Activated CD4-positive, alpha-beta T cell treated with anti-CD3 and anti-CD28 coated beads for 36 hours (primary cell): ENCODE results near the gene TMEM223. TPM values are rescaled to one million over a fixed set of nuclear protein-coding genes. Genes with fewer than 3 reads are reported as not detected.
A peak's percentile ranks its signal among the peaks of the same experiment; 100 is the strongest.
"Not testable (repeated sequence)": the region's sequence is repeated elsewhere in the genome, so short reads cannot be mapped to it uniquely, and the experiment has no call there.

Experiments used
- ATAC-seq: fragments of 200-7000 bp; cut with Tn5 transposase; one replicate; pipeline ENCODE4 v1.10.0; 2021; ENCODE audit warnings: mild to moderate bottlenecking, moderate library complexity
- CTCF ChIA-PET: fragments of 350-600 bp; sonication (Branson Sonifier 250); formaldehyde crosslinking; loops from one replicate; lab custom pipeline; 2021; ENCODE audit warnings: antibody characterized with exemption; lab: Charles Lee
- POLR2A ChIA-PET: fragments of 350-600 bp; sonication (Branson Sonifier 250); formaldehyde crosslinking; loops from one replicate; lab custom pipeline; 2021; ENCODE audit warnings: antibody characterized with exemption, inconsistent platforms; lab: Charles Lee
- DNase-seq: peaks from one replicate; pipeline ENCODE4 v3.0.0-alpha.2; 2020
- H3K27ac Mint-ChIP-seq: one replicate; pipeline ENCODE4 v1.8.0; 2021; ENCODE audit warnings: mixed read lengths
- H3K27me3 Mint-ChIP-seq: one replicate; pipeline ENCODE4 v1.8.0; 2021; ENCODE audit warnings: mixed read lengths
- H3K36me3 Mint-ChIP-seq: one replicate; pipeline ENCODE4 v1.8.0; 2021; ENCODE audit warnings: low read depth, mixed read lengths
- H3K4me1 Mint-ChIP-seq: one replicate; pipeline ENCODE4 v1.8.0; 2021; ENCODE audit warnings: mixed read lengths
- H3K4me3 Mint-ChIP-seq: one replicate; pipeline ENCODE4 v1.8.0; 2021; ENCODE audit warnings: mild to moderate bottlenecking, moderate library complexity, mixed read lengths
- H3K9me3 Mint-ChIP-seq: one replicate; pipeline ENCODE4 v1.8.0; 2021; ENCODE audit warnings: low read depth, mixed read lengths
- intact Hi-C, 2 experiments: fragments of 100-400 bp; cut with DNase I in 1 of 2; cut with micrococcal nuclease in 1 of 2; formaldehyde crosslinking; loops; one replicate each; pipeline versions ENCODE4 v1.14.2 to v1.15.1; 2022 to 2024; cut with DNase I, micrococcal nuclease
- total RNA-seq, 2 experiments: library from RNA; stranded (reverse); gene quantifications; one replicate each; pipeline ENCODE4 v1.2.3, GENCODE V29; 2021

The TMEM223 gene, protein sequence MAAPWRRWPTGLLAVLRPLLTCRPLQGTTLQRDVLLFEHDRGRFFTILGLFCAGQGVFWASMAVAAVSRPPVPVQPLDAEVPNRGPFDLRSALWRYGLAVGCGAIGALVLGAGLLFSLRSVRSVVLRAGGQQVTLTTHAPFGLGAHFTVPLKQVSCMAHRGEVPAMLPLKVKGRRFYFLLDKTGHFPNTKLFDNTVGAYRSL
- 10 to 100 TPM; 11.1 to 12.6 TPM for total RNA-seq

DNA sequence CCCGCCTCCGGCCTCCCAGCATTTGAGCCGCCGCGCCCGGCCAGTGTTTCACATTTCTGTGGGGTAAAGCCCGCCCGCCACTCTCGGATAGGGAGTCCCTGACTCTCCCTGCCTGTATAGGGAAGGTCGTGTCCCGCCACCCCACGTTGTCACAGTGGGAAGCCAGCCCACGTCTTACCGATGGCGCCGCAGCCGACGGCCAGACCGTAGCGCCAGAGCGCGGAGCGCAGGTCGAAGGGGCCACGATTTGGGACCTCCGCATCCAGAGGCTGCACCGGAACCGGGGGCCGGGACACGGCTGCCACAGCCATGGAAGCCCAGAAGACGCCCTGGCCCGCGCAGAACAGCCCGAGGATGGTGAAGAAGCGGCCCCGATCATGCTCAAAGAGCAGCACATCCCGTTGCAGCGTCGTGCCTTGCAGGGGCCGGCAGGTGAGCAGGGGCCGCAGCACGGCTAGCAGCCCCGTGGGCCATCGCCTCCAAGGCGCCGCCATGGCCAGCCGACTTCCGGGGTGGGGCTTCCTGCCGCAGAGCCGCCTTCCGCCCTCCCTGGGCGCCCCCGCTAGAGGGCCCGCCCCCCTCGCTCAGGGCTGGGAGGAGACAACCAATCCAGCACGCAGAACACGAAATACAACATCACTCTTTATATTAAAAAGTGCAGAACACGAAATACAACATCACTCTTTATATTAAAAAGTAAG, at the start of gene TMEM223:
Gene TMEM223 (minus strand): TSS at position 506 of the 701 bp plus-strand sequence. CDS start 12 bp downstream, at position 494.
- peaks cover 81% of the 10 kb centered on the region for H3K36me3 Mint-ChIP-seq
- ChIA-PET CTCF (interaction anchor here (1.0 to 1.2 kb wide), 2 partner anchors 9 to 19 kb away, joined by 3 to 4 read pairs; no protein-coding TSS in a partner anchor), POLR2A (interaction anchor here (0.6 to 2.8 kb wide), 7 partner anchors 9 to 193 kb away, joined by 3 to 13 read pairs (median 5); no protein-coding TSS in a partner anchor)
- peak within 1 kb of the TSS; percentile 89 for H3K4me3 Mint-ChIP-seq
- no peaks in the 10 kb centered on the region for H3K27me3 Mint-ChIP-seq
- peaks cover 40% of the 10 kb centered on the region for H3K4me1 Mint-ChIP-seq
- no peaks in the 10 kb centered on the region for H3K9me3 Mint-ChIP-seq
- peak; percentile 95 for DNase-seq
- H3K27ac Mint-ChIP-seq = peak within 1 kb of the TSS; percentile 90
- intact Hi-C loops = loop anchor here (1.0 kb wide), 5 partner anchors 14 to 90 kb away; partner anchors contain the start of genes NXF1 (in 2 of the 2) and ZBTB3 (in 1 of the 2)
- peak; percentile 83 for ATAC-seq

DNA sequence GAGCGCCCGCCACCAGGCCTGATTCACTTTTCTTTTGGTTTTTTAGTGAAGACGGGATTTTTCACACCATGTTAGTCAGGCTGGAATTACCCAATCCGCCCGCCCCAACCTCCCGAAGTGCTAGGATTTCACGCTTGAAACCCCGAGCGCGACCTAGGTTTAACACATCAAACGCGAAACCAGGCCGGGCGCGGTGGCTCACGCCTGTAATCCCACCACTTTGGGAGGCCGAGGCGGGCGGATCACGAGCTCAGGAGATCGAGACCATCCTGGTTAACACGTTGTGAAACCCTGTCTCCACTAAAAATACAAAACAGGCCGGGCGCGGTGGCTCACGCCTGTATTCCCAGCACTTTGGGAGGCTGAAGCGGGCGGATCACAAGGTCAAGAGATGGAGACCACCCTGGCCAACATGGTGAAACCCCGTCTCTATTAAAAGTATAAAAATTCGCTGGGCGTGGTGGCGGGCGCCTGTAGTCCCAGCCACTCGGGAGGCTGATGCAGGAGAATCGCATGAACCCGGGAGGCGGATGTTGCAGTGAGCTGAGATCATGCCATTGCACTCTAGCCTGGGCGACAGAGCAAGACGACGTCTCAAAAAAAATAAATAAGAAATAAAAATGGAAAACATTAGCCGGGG, 49.0 kb upstream of the TMEM223 start:
- H3K4me3 Mint-ChIP-seq, H3K27ac Mint-ChIP-seq, H3K9me3 Mint-ChIP-seq, H3K27me3 Mint-ChIP-seq: not testable (repeated sequence)
- ATAC-seq (peak; percentile 20), DNase-seq (peak; percentile 91)
- ChIA-PET CTCF (interaction anchor here (0.9 to 2.6 kb wide), 9 partner anchors 11 to 114 kb away, joined by 3 to 12 read pairs (median 6); partner anchors contain the start of genes HNRNPUL2, SLC3A2 and TMEM179B), POLR2A (interaction anchor here (0.6 to 3.4 kb wide), 66 partner anchors 9 to 1346 kb away, joined by 3 to 383 read pairs (median 6); partner anchors contain the start of genes AHNAK, BSCL2, C11orf98 and CSKMT)
- peaks cover 28% of the 10 kb centered on the region for H3K4me1 Mint-ChIP-seq
- intact Hi-C loops = loop anchor here (1.0 to 5.0 kb wide), 9 partner anchors 14 to 284 kb away; partner anchors contain the start of genes HNRNPUL2 (in 2 of the 2), UQCC3 (in 2 of the 2), LBHD1 (in 1 of the 2) and TMEM179B (in 1 of the 2)
- peaks cover 20% of the 10 kb centered on the region for H3K36me3 Mint-ChIP-seq

DNA sequence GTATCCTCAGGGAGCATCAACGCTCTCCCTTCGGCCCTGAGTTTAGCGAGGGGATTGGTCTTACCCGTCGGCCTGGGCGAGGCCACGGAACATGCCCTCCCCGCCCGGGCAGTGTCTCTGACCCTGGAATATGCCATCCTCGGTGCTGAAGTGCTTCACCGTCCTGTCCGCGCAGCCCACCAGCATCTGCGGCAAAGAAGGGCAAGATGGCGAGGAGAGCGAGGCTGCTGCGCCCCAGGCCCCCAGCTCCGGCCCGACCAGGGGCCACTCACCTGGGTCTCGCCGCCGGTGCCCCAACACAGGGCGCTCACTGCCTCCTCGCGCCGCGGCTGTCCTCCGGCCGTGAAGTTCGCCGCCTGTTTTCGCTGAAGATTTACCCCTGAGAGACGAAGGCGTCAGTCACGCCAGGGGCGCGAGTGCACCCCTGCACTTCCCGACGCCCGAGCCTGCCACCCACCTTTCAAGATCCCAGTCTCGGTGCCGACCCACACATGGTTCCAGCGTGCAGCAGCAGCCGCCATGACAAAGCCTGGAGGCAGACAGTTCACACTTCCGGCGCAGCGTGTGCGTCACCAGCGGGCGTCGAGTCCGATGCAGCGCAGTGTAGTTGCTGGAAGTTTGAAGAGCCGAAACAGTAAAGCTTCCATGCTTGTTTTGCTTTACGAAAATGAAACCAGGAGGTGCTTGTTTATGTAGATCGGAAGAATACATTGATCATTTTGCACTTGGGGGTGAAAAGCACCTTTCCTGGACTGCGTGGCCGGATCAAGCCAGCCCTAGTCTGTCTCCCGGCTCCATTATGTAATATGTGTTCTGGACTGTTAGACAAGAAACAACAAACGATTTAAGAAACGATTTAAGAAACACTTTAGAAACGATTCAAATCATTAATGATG, 47.5 kb upstream of the TMEM223 start, which contains the start of gene WDR74:
Gene WDR74 (minus strand): TSS at position 541 of the 896 bp plus-strand sequence. CDS start 20 bp downstream, at position 521.
- intact Hi-C loops = loop anchor here (1.0 kb wide), 5 partner anchors 8 to 68 kb away; partner anchors contain the start of genes NXF1 (in 2 of the 2), TAF6L (in 1 of the 2) and TMEM179B (in 1 of the 2)
- POLR2A ChIA-PET = interaction anchor here (0.6 to 3.4 kb wide), 19 partner anchors 7 to 1801 kb away, joined by 3 to 383 read pairs (median 15); partner anchors contain the start of genes C11orf98, CSKMT, HNRNPUL2 and SLC3A2
- peaks cover 27% of the 10 kb centered on the region for H3K36me3 Mint-ChIP-seq
- ATAC-seq = peak; percentile 46
- H3K9me3 Mint-ChIP-seq = no peaks in the 10 kb centered on the region
- DNase-seq = peak; percentile 96
- H3K4me1 Mint-ChIP-seq = peaks cover 33% of the 10 kb centered on the region
- H3K27ac Mint-ChIP-seq = no peak within 1 kb of the TSS
- no peak within 1 kb of the TSS for H3K4me3 Mint-ChIP-seq
- CTCF ChIA-PET = interaction anchor here (0.6 to 2.6 kb wide), 4 partner anchors 11 to 150 kb away, joined by 3 to 12 read pairs (median 4); partner anchors contain the start of genes LRRN4CL, SLC3A2 and TMEM179B
- H3K27me3 Mint-ChIP-seq = no peaks in the 10 kb centered on the region

DNA sequence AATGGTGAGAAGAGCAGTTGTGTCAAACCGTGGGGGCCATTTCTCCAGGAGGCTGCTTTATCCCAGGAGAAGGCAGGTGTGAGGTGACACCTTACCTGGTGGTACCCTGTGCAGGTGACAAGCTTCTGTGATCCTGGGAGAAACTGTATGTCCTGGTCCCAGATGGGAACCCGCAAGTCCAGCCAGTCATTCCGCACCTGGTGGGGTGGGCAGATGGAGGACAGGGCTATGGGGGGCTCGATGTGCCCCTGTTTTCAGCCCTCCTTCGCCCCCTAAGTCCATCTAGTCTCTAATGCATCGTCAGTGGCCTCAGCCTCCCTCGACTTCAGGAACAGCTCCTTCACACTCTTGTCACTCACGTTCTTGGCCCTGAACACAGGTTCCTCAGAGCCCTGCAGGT, 43.5 kb upstream of the TMEM223 start:
- ATAC-seq (no peak), DNase-seq (no peak)
- intact Hi-C loops = no loop called here
- peaks cover 49% of the 10 kb centered on the region for H3K4me1 Mint-ChIP-seq
- no peaks in the 10 kb centered on the region for H3K9me3 Mint-ChIP-seq
- ChIA-PET CTCF (no interaction called here), POLR2A (interaction anchor here (0.6 kb wide), 1 partner anchor 45 kb away, joined by 3 read pairs; no protein-coding TSS in a partner anchor)
- H3K4me3 Mint-ChIP-seq = no peak overlapping the region
- H3K36me3 Mint-ChIP-seq = peaks cover 40% of the 10 kb centered on the region
- no peaks in the 10 kb centered on the region for H3K27me3 Mint-ChIP-seq
- H3K27ac Mint-ChIP-seq = no peak overlapping the region

DNA sequence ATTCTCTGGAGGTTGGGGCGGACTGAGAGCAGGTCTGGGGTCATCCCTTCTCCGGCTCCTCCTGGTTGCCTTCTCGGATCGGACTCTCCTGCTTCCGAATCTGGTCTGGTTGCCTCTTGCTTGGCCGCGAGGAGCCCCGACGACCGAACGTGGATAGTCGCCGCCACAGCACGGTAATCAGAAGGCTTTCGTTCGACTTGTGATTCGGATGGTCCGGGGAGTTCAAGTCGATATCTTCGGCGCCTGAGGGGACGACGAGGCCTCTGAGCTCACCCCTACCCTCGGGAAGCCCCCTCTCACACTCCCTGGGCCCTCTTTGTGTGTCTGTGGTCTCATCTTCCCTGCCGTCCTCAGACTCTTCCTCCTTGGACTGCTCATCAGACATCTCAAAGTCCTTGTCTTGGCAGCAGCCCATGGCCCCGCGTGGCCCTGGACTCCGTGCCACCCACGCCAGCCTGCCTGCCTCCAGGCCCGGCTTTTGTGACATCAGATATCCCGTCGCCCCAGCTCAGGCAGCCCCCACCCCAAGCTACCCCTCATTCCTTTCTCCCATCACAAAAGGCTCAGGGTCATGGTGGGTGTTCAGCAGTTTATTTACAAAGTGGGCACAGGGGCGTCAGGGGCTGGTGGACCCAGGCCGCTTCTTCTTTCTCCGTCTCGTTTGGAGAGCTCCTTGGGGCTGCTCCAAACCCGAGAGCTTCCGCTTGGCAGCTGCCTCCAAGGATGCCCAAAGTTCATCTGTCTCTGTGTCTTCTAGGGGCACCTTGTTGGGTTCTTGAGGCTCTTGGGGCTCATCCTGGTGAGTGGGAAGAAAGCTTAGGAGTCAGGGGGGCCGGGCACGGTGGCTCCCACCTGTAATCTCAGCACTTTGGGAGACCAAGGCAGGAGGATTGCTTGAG, 40.8 kb upstream of the TMEM223 start, which contains the start of gene TEX54:
Gene TEX54 (minus strand): TSS at position 506 of the 899 bp plus-strand sequence.
- CTCF ChIA-PET = interaction anchor here (0.6 to 1.2 kb wide), 8 partner anchors 37 to 438 kb away, joined by 3 to 5 read pairs (median 4); partner anchors contain the start of genes MTA2 and ZBTB3
- intact Hi-C loops = loop anchor here in 1 of 2 experiments (1.0 to 2.0 kb wide), 7 partner anchors 27 to 242 kb away; partner anchors contain the start of genes NXF1, SLC3A2, TMEM179B and TTC9C
- Mint-ChIP-seq H3K27ac (peak within 1 kb of the TSS; percentile 99), H3K36me3 (peaks cover 29% of the 10 kb centered on the region), H3K4me3 (peak within 1 kb of the TSS; percentile 84), H3K27me3 (no peaks in the 10 kb centered on the region), H3K9me3 (no peaks in the 10 kb centered on the region), H3K4me1 (peaks cover 43% of the 10 kb centered on the region)
- no peak for DNase-seq
- ATAC-seq = peak; percentile 1
- POLR2A ChIA-PET = interaction anchor here (0.6 to 2.8 kb wide), 15 partner anchors 8 to 293 kb away, joined by 3 to 73 read pairs (median 10); partner anchors contain the start of genes C11orf98, CSKMT, MTA2 and TMEM179B

DNA sequence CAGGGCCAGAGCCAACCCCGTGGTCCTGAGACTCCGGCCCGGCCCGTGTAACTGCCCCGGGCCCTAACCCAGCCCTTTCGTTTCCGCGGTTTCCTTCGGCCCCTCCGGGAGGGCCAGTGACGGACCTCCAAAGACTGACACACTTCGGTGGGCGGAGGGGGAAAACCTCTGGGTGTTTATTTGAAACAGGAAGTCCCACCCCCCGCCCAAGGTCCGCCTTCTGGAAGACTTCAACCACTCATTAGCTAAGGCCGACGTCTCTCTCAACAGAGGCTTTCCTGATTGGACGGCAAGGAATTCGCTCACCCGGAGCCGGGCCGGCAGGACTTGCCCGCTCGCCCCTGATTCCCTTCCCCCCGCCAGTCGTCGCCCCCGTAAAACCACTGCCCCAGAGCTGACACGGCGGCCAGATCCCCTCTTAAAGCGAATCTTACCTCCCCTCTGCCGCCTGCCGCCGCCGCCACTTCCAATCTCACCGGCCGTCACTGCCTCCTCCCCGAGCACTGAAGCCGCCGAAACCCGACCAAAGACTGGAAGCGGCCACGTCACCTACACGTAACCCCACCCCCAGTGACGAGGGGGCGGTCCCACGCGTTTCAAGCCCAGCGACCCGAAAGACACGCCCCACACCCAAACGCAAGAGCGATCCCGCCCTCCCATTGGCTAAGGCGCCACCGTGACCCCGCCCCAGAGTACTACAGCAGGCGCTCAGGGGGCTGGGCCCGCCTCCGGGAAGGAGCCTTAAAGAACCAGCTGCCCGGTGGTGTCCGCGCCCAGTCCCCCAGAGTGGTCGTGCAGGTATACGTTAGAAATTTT, 39.9 kb upstream of the TMEM223 start, which contains the start of gene STX5:
Gene STX5 (minus strand): TSS at position 532 of the 816 bp plus-strand sequence. CDS start 808 bp downstream, outside the sequence.
- Mint-ChIP-seq H3K36me3 (peaks cover 30% of the 10 kb centered on the region), H3K4me3 (peak within 1 kb of the TSS; percentile 84), H3K9me3 (no peaks in the 10 kb centered on the region), H3K27me3 (no peaks in the 10 kb centered on the region), H3K27ac (peak within 1 kb of the TSS; percentile 99), H3K4me1 (peaks cover 38% of the 10 kb centered on the region)
- ChIA-PET POLR2A (interaction anchor here (0.6 to 2.8 kb wide), 19 partner anchors 9 to 292 kb away, joined by 3 to 73 read pairs (median 5); partner anchors contain the start of genes C11orf98, CSKMT, INTS5 and TMEM179B), CTCF (interaction anchor here (0.7 to 1.2 kb wide), 6 partner anchors 41 to 437 kb away, joined by 3 to 5 read pairs (median 4); no protein-coding TSS in a partner anchor)
- intact Hi-C loops = loop anchor here (1.0 to 2.0 kb wide), 11 partner anchors 8 to 241 kb away; partner anchors contain the start of genes NXF1 (in 2 of the 2), WDR74 (in 2 of the 2), SLC3A2 (in 1 of the 2) and TAF6L (in 1 of the 2)
- ATAC-seq (peak; percentile 95), DNase-seq (peak; percentile 100)

DNA sequence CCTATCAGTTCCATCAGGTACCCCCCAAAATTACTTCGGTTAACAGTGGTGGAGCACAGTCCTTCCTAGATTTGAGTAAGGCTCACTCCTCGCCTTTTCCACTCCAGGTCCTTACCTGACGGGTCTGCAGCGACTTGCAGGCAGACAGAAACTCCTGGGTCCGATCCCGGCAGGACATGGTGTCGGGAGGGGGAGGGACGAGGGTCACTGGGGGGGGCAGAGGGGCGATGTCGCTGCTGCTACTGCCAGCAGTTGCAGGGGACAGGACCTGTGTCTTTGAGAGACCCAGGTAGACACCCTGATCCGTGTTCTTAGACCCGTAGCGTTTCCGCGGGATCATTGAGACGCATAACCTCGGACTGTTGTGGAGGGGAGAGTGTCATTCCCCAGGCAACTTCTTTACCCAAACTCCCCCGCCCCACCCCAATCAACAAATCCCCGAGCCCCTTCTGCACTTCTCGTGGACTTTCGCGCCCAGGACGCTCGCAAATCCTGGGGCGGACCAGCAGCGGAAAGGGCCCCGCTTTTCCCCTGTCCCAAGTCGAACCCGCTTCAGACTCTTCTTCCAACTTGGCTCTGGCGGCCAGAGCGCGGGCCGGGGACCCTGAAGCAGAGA, 39.2 kb upstream of the TMEM223 start:
- intact Hi-C loops = loop anchor here (1.0 to 2.0 kb wide), 4 partner anchors 8 to 60 kb away; partner anchors contain the start of genes WDR74 (in 2 of the 2), NXF1 (in 1 of the 2), TAF6L (in 1 of the 2) and TMEM223 (in 1 of the 2)
- peaks cover 26% of the 10 kb centered on the region for H3K36me3 Mint-ChIP-seq
- ATAC-seq = no peak
- CTCF ChIA-PET = interaction anchor here (0.6 to 1.2 kb wide), 5 partner anchors 44 to 436 kb away, joined by 3 to 5 read pairs (median 3); no protein-coding TSS in a partner anchor
- H3K27ac Mint-ChIP-seq = peak overlapping the region; percentile 99
- H3K4me3 Mint-ChIP-seq = peak overlapping the region; percentile 84
- H3K27me3 Mint-ChIP-seq = no peaks in the 10 kb centered on the region
- POLR2A ChIA-PET = interaction anchor here (0.7 to 2.8 kb wide), 9 partner anchors 10 to 240 kb away, joined by 3 to 73 read pairs (median 13); partner anchors contain the start of genes TUT1 and ZBTB3
- no peaks in the 10 kb centered on the region for H3K9me3 Mint-ChIP-seq
- no peak for DNase-seq
- peaks cover 33% of the 10 kb centered on the region for H3K4me1 Mint-ChIP-seq
